Psoas muscle (tissue), 8 donors: ENCODE results near the gene RAD51B. TPM values are rescaled to one million over a fixed set of nuclear protein-coding genes. Genes with fewer than 3 reads are reported as not detected.

Source experiments
- ATAC-seq, 4 donors: fragments of 200-7000 bp; cut with Tn5 transposase; one replicate each; pipeline ENCODE4 v1.9.1; 2020; ENCODE audit warnings: moderate library complexity in 3 of 4, mild to moderate bottlenecking in 2 of 4
- DNase-seq, 2 donors: peaks; one replicate each; pipeline ENCODE4 v3.0.0-alpha.2; 2020
- H3K27ac ChIP-seq: fragments of 200-600 bp; one replicate; pipeline ENCODE4 v1.8.0; 2022
- H3K27me3 ChIP-seq, 3 donors: fragments of 200-600 bp in 1 of 3; one replicate each; pipeline versions ENCODE4 v1.6.1 to v1.8.0; 2013 to 2022; ENCODE audit warnings: low read length in 2 of 3, mild to moderate bottlenecking in 2 of 3, moderate library complexity in 1 of 3; ENCODE audit not compliant: insufficient read depth in 3 of 3
- H3K36me3 ChIP-seq, 2 donors: fragments of 200-600 bp in 1 of 2; one replicate each; pipeline versions ENCODE4 v1.6.1 to v1.8.0; 2013 to 2022; ENCODE audit warnings: low read depth in 1 of 2, mild to moderate bottlenecking in 1 of 2, moderate library complexity in 1 of 2; ENCODE audit not compliant: insufficient read depth in 1 of 2
- H3K4me1 ChIP-seq: fragments of 200-600 bp; one replicate; pipeline ENCODE4 v1.8.0; 2022
- H3K4me3 ChIP-seq: fragments of 200-600 bp; one replicate; pipeline ENCODE4 v1.8.0; 2022; ENCODE audit warnings: mild to moderate bottlenecking
- H3K9me3 ChIP-seq: fragments of 200-600 bp; one replicate; pipeline ENCODE4 v1.8.0; 2022
- WGBS, 3 donors: extraction: QIAGEN DNeasy Blood & Tissue Kit; methylation state at CpG; one replicate each; pipeline versions ENCODE4 v1.1.6 to v1.1.7; 2013; 5-methylcytosine and 5-hydroxymethylcytosine counted together
- intact Hi-C, 2 donors: fragments of 100-400 bp; cut with DNase I; formaldehyde crosslinking; loops; one replicate each; pipeline versions ENCODE4 v1.11.0 to v1.14.2; 2022
- polyA plus RNA-seq, 3 donors: library from polyadenylated mRNA; stranded (reverse); fragments of 200-250 nt; gene quantifications; one replicate each; pipeline ENCODE4 v1.2.3, GENCODE V29; 2013
- total RNA-seq, 4 donors: library from RNA; stranded (reverse); fragmentation: NEBNext Ultra II Directional in 2 of 4; extraction: Animal tissue kit (Norgen Biotek cat#: 25700) in 2 of 4; gene quantifications; one replicate each; pipeline versions ENCODE4 v1.2.1 to v1.2.4, GENCODE V29; 2021 to 2023
- TF ChIP-seq, protein P1 (sequence below): fragments of 200-600 bp; IDR thresholded peaks from one replicate; pipeline ENCODE4 v1.8.0; 2022; ENCODE audit warnings: antibody characterized with exemption
- donor health status: healthy with polysubstance abuse.
- donor health status: DM: no; HTN: no; CAD: no; lungs with moderate emphysema.
- donor health status: Bipolar disorder and iron deficiency.
- donor health status: healthy.
- donor health status: DM: yes; HTN: yes; CAD: no.
- donor health status: DM: no; HTN: no; CAD: no.
- donor health status: DM: no; HTN: no; CAD: no.
- donor health status: DM: yes; HTN: yes; CAD: no.

RAD51B gene
- total and polyA plus RNA-seq, 7 donors = 0.60 to 7.2 (median 2.2) TPM

GRCh38 chr14:68366656-68367055 lies 547.1 kb downstream of the RAD51B start:
- H3K9me3 ChIP-seq = no peaks in the 10 kb centered on the region
- ATAC-seq = no peak
- H3K27me3 ChIP-seq = no peaks in the 10 kb centered on the region
- WGBS, 3 donors = 29 to 53% (median 37%) methylated on average over 2 of the region's 2 CpGs
- peaks cover 3% of the 10 kb centered on the region for H3K4me1 ChIP-seq
- DNase-seq = no peak
- no peaks in the 10 kb centered on the region for H3K36me3 ChIP-seq
- TF ChIP-seq, protein P1, sequence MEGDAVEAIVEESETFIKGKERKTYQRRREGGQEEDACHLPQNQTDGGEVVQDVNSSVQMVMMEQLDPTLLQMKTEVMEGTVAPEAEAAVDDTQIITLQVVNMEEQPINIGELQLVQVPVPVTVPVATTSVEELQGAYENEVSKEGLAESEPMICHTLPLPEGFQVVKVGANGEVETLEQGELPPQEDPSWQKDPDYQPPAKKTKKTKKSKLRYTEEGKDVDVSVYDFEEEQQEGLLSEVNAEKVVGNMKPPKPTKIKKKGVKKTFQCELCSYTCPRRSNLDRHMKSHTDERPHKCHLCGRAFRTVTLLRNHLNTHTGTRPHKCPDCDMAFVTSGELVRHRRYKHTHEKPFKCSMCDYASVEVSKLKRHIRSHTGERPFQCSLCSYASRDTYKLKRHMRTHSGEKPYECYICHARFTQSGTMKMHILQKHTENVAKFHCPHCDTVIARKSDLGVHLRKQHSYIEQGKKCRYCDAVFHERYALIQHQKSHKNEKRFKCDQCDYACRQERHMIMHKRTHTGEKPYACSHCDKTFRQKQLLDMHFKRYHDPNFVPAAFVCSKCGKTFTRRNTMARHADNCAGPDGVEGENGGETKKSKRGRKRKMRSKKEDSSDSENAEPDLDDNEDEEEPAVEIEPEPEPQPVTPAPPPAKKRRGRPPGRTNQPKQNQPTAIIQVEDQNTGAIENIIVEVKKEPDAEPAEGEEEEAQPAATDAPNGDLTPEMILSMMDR = no peak
- intact Hi-C loops = no loop called here
- peak overlapping the region; percentile 14 for H3K27ac ChIP-seq
- H3K4me3 ChIP-seq = no peak overlapping the region

- TF ChIP-seq, protein P1 = no peak
- ATAC-seq (no peak), DNase-seq (no peak)
- H3K9me3 ChIP-seq = no peaks in the 10 kb centered on the region
- no peak overlapping the region for H3K27ac ChIP-seq
- H3K4me1 ChIP-seq = peaks cover 3% of the 10 kb centered on the region
- H3K27me3 ChIP-seq = no peaks in the 10 kb centered on the region
- intact Hi-C loops = no loop called here
- no peak overlapping the region for H3K4me3 ChIP-seq
- no peaks in the 10 kb centered on the region for H3K36me3 ChIP-seq
- WGBS, 3 donors = 42 to 59% (median 49%) methylated on average over 5 of the region's 5 CpGs
Measured at GRCh38 chr14:68367536-68367935, 548.0 kb downstream of the RAD51B start.

GRCh38 chr14:68368850-68369249 lies 549.3 kb downstream of the RAD51B start:
- Histone ChIP-seq H3K27ac (no peak overlapping the region), H3K9me3 (no peaks in the 10 kb centered on the region), H3K27me3 (no peaks in the 10 kb centered on the region), H3K36me3 (no peaks in the 10 kb centered on the region), H3K4me3 (no peak overlapping the region), H3K4me1 (peaks cover 3% of the 10 kb centered on the region)
- TF ChIP-seq, protein P1 = no peak
- intact Hi-C loops = no loop called here
- WGBS, 3 donors = 82 to 86% (median 83%) methylated on average over 3 of the region's 3 CpGs
- DNase-seq (no peak), ATAC-seq (no peak)

GRCh38 chr14:68369281-68370056 lies 549.9 kb downstream of the RAD51B start:
- Histone ChIP-seq H3K36me3 (no peaks in the 10 kb centered on the region), H3K4me1 (peaks cover 8% of the 10 kb centered on the region), H3K9me3 (no peaks in the 10 kb centered on the region), H3K27ac (peak overlapping the region; percentile 17), H3K27me3 (no peaks in the 10 kb centered on the region), H3K4me3 (no peak overlapping the region)
- intact Hi-C loops = loop anchor here (5.0 to 10.0 kb wide), 2 partner anchors 107 to 445 kb away; no protein-coding TSS in a partner anchor
- 64 to 69% (median 66%) methylated on average over 6 of the region's 6 CpGs for WGBS, 3 donors
- ATAC-seq = no peak
- DNase-seq = no peak
- TF ChIP-seq, protein P1 = no peak

DNA sequence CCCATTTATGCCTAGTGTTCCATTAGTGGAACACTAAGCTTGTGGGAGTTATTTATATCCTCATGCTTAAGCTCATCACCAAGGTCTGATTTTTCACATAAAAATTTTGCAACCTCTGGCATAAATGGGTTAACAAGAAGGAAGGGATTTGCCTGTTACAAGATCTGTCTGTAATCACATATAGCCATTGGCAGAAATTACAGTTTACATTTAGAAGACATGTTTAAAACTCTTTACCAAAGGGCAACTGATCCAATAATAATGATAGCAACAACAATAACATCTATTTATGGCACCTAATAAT lies 550.4 kb downstream of the RAD51B start:
- no peak overlapping the region for H3K4me3 ChIP-seq
- intact Hi-C loops = loop anchor here (5.0 to 10.0 kb wide), 2 partner anchors 108 to 445 kb away; no protein-coding TSS in a partner anchor
- no peaks in the 10 kb centered on the region for H3K36me3 ChIP-seq
- H3K9me3 ChIP-seq = no peaks in the 10 kb centered on the region
- TF ChIP-seq, protein P1 = no peak
- H3K27me3 ChIP-seq = no peaks in the 10 kb centered on the region
- no peak for DNase-seq
- no peak for ATAC-seq
- no peak overlapping the region for H3K27ac ChIP-seq
- H3K4me1 ChIP-seq = peaks cover 13% of the 10 kb centered on the region
